HG03460 (cell line): ENCODE measurements around the gene OPCML.

Experiments
- ATAC-seq: cut with Tn5 transposase; IDR thresholded peaks from one replicate; pipeline ENCODE4 v1.9.1; 2021; ENCODE audit not compliant: unreplicated experiment

The OPCML gene

DNA sequence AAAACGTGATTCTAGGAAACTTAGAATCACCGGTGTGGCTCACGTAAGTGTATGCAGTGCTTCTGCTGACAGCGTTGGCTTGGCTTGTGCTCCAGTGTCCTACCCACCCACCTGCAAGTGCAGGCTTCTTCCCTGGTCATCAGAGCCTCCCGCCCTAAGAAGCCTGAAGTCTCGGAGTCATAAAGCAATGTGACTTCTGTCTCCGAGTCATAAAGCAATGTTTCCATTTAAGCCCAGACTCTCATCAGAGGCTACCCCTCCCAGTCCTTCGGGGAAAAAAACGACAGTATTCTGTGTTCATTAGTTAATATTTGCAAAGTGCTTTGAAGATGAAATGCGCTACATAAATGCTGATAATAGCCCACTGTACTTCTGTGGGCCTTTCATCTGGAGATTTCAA lies 293.8 kb downstream of the OPCML start:
- no peak for ATAC-seq

DNA sequence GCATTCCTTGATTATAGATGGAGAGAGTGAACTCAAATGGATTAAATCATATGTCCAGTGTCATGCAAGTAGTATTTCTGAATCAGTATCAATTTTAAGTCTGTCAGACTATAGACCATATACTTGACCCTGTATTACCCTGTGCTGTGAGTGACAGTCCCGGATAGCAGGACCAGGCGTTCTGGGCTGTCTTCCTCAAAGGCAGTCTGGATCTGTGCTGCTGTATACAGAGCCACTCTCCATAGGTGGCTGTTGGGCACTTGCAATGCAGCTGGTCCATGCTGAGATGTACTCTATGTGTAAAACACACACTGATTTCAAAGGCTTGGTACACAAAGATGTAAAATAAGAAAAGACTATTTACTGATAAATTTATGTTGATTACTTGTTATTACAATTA lies 294.3 kb downstream of the OPCML start:
- no peak for ATAC-seq

DNA sequence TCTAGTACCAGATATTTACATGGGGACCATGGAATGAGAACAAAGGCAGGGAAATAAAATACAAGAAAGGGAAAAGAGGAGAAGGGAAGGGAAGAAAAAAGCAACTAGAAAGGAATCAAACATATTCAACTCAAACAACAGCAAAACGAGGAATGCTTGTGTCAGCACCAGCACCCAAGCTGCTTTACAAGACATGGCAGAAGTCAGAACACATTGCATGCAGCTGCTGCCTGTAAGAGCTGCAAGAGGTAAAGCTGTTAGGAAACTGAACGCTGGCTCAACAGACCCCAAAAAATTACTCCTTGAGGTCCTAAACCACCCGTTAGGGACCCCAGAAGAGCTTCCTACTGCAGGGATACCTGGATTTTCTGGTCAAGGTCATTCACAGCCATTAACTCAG lies 296.9 kb downstream of the OPCML start:
- ATAC-seq, result no peak

DNA sequence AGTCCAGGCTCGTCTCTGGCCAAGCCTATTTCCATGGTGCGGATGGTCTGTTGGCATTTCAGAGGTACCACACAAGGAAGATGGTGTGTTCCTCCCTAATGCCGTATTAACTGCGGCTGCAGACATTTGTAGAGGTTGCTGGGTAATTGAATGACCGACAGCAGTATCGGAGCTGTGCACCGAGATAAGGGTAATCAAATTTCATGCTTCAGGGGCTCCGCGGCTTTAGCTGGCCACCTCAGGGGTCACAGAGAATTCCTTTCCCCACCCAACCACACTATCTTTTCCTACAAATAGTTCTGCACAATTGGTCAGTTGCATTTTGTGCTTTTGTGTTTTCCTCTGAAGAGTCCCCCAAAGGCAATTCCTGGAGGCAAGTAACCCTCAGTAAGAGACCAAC lies 297.4 kb downstream of the OPCML start:
- ATAC-seq, result no peak

DNA sequence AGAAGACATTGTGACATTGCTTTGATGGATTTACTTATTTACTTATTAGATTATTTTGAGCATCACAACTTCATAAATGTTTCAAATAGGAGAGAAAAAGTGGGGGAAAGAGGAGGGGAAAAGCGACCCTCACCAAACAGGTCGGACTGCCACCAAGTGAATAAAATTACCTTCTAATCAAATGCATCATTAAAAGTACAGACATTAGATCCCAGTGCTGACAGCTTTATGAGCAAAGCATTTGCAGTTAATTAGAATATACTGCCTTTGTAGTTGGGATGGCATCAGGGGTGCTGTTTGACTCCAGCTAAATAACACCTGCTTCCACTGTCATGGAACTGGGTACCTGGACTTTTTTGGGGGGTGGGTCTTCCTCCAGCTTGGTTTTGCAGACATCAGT lies 299.6 kb downstream of the OPCML start:
- no peak for ATAC-seq

DNA sequence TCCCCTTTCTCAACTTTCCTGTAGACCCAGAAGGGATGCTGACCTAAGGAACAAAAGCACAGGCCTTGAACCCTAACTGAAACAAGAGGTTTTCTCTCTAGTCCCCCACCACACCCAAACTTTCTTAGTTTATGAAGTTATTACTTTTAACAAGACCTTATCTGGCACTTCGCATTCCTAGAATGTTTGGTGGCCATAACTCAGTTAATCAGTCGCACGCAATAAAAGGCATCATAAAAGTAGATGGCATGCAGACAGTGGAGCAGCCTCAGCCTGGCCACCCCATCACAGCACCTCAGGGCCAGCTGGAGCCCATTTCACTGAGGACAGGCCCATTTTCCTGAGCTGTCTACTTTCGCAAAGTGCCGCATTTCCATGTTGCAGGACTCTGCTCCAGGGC lies 301.9 kb downstream of the OPCML start:
- ATAC-seq, result no peak

DNA sequence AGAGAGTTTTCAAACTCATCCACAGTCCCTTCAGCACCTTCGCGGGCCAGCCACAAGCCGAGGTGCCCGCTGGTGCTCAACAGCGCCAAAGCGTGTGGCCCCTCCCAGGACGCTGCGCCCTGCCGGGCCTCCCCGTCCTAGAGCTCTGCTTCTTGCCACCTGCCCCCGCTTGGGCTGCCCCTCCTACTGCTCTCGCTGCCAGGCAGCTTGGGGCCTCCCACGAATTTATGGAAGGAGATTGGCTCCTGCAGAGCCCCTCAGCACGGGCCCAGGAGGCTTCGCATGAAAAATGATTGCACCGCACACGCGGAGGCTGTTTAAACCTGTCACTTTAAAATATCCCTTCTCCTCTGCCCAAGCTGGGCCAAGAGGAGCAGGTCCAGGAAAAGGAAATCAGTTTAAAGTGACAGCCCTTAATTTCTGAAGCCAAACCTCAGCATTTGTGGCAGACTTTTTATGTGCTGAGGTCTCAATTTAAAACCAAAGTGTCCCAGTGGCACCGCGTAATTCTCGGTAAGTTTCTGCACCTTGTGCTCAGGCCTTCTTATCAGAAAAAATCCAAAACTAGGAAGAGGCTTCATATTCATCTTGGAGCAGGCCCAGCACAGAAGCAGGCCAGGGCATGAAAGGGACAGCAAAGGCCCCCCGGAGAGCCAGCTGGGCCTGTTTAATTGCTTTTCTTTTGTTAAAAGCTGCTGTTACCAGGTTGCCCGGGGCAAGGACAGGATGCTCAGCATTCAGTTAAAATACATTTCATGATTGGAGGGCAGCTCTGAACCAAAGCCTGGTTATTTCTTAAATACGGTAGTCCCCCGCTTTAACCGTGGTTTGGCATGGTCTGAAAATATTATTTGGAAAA lies 303.6 kb downstream of the OPCML start:
- no peak for ATAC-seq

DNA sequence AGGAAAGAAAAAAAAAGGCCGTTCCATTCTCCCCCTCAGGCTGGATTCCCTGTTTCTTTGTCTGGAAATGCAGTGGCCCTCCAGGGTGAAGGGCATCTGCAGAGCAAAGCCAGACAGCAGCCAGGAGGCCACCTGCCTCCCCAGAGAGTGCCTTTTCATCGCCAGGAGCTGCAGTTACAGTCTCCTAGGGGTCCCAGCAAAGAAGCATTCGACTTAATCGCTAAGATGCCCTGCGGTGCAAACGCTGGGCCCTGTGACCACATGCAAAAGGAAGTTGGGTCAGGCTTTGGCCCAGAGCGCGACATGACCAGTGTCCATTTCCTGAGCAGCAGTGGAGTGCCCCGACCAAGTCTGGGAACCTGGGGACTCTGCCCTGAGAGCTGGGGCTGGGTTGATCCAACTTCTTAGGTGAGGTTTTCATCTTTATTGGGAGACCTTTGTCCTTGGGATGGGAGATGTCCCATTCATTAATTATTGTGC lies 304.6 kb downstream of the OPCML start:
- ATAC-seq, result no peak

DNA sequence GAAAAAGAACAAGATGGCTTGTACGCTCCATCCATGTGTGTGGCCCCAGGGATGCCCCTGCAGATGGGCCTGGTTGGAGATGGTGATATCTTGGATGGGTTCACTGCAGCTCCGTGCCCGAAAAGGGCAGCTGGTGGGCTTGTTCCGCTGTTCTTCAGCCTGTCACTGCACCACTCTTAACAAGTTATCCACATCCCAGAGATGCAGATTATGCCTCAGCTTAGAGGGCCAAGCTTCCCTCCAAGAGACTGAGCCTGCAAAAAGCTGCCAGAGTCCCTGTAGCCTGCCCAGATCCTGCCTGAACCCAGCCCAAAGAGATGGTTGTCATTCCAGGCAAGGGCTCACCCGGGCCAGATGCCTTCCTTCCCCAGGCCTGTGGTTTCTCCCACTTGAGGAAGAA lies 308.0 kb downstream of the OPCML start:
- ATAC-seq, result no peak

DNA sequence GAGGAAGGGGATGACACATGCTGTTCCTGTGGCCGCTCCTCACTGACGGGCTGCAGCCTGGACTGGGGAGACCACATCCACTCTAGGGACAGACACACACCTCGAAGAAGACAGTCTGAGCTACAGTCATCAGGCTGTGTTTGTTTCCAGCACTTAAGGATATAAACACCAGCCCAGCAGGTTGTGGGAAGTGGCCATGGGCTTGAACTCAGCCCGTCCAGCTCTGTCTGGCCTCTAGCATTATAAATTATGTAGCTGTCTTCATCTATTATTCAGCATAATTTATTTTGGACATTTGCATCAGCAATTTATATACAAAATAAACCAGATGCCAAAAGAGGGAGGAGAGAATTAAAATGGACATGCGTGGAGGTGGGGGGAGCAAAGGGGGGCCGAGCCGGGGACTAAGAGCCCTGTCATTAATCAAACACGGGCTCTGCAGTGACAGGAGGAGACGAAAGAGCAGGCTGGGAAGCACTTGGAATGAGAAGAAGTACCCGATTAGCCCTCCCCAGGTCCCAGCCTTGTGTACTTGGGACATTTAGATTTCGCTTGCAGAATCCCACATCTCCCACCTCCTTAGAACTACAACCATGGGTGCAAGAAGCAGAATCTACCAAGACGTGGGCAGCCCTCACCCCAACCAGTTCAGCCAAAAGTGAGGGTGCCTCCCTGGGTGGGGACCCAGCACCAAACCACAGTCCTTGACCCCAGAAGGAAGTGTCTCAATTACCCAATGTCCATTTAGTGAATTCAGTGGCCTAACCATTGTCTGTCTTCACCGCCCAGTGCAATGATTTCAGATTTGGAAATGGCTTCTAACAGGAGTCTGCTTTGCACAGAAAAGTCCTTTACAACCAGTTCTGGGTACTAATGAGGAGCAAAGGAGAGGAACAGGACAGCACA lies 309.6 kb downstream of the OPCML start:
- ATAC-seq, result no peak

DNA sequence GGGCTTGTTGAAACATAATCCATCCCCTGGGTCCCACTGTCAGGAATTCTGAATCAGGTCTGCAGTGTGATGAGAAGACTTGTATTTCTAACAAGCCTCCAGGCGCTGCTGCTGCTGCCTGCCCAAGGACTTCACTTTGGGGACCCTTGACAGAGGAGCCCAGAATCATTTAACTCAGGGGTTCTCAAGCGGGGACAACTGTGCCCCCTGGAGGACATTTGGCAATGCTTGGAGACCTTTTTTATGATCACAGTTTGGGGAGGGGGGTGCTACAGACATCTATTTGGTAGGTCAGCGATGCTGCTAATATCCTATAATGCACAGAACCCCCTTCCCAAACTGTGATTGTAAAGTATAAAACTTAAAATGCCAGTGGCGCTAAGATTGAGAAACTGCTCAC lies 312.8 kb downstream of the OPCML start:
- no peak for ATAC-seq

DNA sequence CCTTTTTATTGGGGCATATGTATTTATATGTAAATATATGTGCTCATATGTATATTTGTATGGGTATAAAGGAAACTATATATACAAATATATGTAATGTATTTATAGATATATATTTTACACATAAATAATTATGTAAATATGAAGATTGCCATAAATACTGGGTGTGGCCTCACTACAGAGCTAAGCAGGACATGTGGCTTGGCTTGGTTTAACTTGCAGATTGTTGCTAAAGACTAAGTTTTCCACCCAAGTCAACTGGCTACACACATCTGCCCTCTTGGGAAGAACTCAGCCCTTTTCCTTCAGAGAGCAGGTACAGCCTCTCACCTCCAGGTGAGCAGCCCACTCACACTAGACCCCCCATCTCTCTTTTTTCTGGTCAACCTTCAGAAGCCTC lies 315.5 kb downstream of the OPCML start:
- no peak for ATAC-seq

DNA sequence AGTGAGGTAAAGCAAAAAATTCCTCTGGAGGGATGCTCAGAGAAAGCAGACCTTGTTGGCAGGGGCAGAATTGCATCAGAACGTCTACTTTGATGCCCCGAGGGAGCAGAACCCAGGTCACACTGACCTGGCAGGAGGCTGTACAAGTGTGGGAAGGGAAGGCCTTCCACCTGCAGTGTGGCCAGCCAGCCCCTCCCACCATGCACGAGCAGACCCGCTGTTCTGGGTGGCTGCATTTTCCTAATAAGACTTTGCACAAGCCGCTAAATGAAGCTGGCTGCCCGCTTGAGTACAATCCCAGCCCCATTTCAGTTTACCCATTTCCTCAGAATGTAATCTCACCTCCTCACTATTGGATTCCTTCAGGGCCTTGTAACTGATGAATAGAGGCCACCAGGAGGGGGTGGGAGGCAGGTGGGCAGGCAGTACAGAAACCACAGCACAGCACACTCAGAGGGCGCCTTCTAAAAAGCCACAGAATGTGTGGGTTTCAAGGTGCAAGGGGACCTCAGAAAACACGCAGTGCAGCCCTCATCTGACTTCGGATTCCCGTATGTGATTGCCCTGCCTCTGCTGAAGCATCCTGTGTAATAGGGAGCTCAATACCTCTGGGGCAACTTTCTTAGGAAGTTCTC lies 316.6 kb downstream of the OPCML start:
- no peak for ATAC-seq

DNA sequence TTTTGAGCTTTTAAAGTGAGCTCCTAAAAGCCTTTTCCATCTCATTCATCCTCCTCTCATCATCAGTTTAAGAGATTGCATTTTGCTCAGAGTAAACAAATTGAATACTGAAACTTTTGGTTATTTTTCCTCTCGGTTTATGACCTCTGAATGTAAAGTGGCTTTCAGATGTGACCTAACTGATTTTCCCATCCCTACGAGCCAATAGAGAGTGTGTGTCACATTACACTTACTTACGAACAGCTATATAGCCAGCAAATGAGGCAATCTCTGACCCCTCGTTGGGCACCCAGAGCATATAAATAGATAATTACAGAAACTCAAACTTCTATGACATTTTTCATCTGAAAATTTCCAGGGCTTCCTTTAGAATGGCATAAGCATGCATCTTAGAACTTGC lies 317.7 kb downstream of the OPCML start:
- no peak for ATAC-seq

DNA sequence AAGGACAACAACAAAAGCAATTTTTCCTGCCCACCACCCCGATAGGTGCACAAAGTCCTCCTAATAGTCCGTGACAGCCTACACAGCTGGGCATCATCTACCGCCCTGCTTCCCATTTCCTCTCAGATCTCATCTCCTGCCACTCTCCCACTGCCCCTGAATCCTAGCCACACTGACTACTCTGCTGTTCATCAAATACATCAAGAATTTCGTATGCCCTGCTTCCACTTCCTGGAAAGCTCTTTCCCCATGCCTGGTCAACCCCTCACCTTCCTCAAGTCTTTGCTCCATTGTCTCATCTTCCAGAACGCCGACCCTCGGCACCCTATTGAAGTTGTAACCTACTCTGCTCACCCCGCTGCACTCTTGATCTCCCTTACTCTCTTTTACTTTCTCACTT lies 320.1 kb downstream of the OPCML start:
- no peak for ATAC-seq

DNA sequence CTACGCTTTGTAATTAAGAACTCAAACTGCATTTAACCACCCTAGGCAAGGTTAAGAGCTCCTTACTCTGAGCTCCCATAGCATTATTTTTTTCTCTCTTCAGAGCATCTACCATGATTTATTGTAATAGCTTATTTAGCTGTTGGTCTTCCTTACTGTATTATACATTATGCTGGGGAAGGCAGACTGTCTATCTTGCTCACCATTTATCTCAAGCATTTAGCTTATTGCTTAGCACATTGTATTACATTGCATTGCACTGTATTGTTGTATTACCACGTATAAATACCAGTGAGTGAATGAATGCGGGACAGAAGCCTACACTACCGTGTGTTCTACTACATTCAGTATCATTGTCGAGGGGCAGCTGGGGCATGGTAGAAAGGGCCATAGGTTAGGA lies 324.3 kb downstream of the OPCML start:
- ATAC-seq, result no peak

DNA sequence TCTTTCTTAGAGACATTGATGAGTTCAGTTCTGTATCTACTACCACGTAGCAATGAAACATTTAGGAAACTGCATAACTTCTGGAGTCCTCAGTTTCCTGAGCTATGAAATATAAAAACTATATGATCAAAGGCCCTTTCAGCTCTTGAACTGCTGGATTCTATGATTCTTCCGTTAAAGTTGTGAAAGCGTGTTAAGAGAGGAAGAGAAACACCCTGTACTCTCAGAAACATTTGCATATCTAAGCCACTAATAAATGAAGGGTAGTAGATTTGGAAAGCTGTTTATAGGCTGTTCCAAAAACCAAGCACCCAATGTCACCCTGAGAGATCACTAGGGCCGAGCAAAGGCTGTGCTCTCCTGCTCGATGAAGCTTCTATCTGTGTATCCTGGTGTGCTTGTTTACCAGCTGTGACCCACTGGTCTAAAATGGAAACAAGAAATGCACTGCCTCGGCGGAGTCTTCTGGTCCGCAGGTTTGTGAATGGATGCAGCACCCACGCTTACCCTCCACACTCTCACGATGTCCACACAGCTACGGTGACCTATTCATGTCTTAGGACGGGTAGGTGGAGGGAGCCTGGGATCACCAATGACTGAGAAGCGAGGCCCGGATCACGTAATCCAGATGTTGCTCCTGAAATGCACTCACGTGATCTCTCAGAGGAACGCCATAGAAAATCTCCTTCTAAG lies 325.8 kb downstream of the OPCML start:
- ATAC-seq, result no peak

DNA sequence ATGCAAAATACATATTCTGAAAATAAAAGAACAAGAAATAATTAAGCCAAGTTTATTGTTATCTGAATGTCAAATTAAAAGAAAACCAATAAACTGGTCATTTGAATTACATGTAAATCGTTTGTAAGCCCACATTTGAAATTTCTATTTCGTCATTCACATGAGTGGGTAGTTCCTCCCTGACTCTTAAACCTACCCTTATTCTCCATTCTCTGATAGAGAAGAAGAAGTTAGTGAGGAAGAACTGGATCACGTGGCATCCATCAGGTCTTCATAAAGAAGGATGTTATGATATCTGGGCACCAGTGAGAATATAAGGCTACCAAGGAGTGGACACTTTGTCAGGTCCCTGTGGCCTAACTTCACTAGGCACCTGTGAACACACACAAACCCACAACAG lies 328.1 kb downstream of the OPCML start:
- ATAC-seq, result no peak

DNA sequence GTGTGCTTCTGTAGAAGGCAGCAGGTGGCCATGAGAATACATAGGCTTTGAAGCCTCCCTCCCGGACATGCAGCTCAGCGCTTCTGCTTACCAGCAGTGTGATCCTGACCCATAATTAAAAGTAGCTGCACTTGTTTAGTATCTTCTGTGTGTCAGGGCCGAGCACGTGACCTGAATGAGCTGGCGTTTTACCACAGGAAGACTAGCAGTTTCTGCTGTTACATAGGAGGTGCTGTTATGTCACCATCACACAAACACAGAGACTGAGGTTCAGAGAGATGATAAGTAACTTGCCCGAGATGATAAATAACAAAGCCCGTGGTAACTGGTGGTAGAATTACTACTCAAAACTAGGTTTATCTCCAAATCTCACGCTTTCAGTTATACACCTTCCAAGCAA lies 329.5 kb downstream of the OPCML start:
- no peak for ATAC-seq

DNA sequence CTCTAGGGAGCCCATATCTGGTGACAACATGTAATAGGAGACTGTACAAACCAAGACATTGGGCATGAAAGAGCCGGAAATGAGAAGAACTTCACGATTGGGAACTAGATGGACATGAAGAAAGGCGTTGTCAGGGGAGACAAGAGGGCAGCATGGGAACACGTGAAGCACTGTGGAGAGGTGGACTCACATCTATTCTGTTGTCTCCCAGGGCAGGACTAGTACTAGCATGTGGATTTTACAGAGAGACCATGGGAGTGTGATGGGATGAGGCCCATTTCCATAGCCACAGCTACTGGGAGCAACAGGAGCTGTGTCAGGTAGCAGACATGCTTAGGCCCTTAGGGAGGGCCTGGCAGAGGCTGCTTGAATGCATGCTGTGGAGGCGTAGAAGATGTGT lies 333.9 kb downstream of the OPCML start:
- ATAC-seq, result no peak

DNA sequence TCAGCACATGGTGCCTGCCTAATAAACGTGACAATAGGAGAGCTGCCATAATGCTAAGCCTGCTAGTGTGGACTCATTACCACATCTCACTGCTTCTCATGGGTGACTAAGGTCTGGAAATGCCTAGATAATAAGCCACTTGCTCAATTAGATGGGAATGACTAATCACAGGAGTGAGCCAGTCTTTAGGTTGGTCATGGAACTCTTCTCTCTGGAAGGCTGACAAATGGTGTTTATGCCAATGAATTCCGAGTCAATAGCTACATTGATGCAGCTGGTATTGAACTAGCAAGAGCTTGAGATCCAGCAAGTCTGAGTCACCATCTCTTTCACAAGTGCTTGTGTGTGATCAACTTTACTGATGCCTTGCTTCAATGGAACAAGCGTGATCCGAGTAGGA lies 334.9 kb downstream of the OPCML start:
- no peak for ATAC-seq
